ENCODE data around the gene HTT.

The HTT gene

DNA sequence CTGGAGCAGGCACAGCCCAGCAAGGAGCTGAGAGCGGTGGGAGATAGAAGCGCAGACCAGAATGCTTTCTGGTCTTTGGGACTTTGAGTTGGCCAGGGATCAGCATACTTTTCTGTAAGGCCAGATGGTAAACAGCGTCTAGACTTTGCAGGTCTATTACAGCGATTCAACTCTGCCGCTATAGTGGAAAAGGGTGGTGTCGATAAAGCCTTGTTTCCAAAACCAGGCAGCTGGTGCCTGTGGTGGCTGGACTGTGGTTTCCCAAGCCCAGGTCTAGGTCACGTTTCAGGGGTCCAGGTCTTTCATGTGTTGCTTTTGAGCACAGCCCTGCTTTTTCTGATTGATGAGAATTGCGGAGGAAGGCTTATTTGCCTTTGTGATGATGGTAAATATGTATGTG is 40.2 kb upstream of the HTT start:
- DNase-seq (ENCODE audit: low read depth) = no peak
- no peak overlapping the region for H3K4me3 ChIP-seq (ENCODE audit: control insufficient read depth, low read depth, low read length)
- TF ChIP-seq, protein P1, sequence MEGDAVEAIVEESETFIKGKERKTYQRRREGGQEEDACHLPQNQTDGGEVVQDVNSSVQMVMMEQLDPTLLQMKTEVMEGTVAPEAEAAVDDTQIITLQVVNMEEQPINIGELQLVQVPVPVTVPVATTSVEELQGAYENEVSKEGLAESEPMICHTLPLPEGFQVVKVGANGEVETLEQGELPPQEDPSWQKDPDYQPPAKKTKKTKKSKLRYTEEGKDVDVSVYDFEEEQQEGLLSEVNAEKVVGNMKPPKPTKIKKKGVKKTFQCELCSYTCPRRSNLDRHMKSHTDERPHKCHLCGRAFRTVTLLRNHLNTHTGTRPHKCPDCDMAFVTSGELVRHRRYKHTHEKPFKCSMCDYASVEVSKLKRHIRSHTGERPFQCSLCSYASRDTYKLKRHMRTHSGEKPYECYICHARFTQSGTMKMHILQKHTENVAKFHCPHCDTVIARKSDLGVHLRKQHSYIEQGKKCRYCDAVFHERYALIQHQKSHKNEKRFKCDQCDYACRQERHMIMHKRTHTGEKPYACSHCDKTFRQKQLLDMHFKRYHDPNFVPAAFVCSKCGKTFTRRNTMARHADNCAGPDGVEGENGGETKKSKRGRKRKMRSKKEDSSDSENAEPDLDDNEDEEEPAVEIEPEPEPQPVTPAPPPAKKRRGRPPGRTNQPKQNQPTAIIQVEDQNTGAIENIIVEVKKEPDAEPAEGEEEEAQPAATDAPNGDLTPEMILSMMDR (conservative IDR thresholded peaks at IDR 0.05; ENCODE audit: control insufficient read depth, insufficient read depth, low read depth, low read length) = no peak

DNA sequence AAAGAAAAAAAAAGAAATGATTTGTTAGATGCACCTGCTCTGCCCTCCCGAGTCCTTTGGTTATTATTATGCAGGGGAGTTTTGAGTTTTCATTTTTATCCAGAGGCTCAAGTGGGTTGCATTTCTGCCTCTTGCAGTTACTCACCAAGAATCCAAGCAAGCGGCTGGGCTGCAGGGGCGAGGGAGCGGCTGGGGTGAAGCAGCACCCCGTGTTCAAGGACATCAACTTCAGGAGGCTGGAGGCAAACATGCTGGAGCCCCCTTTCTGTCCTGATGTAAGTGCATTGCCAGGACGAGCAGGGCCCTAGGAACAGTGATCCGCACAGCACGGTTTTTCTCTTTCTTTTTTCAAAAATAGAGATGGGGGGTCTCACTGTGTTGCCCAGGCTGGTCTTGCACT is 39.2 kb upstream of the HTT start:
- H3K4me3 ChIP-seq (ENCODE audit: control insufficient read depth, low read depth, low read length) = no peak overlapping the region
- TF ChIP-seq, protein P1 (conservative IDR thresholded peaks at IDR 0.05; ENCODE audit: control insufficient read depth, insufficient read depth, low read depth, low read length) = no peak
- DNase-seq (ENCODE audit: low read depth) = no peak

DNA sequence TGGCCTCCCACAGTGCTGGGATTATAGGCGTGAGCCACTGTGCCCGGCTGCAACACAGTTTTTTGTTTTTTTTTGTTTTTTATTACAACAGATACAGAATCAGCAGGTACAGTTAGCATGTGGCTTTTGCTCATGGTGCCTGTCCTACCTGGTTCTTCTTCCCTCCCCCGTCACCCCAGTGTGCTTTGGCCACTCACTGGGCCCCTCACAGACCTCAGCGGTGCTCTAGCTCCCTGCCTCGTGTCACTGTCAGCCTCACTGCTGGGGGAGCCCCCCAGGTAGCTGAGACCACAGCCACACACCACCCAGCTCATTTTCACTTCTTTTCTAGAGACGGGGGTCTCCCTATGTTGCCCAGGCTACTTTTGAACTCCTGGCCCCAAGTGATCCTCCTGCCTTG is 38.8 kb upstream of the HTT start:
- no peak overlapping the region for H3K4me3 ChIP-seq (ENCODE audit: control insufficient read depth, low read depth, low read length)
- no peak for DNase-seq (ENCODE audit: low read depth)
- TF ChIP-seq, protein P1 (conservative IDR thresholded peaks at IDR 0.05; ENCODE audit: control insufficient read depth, insufficient read depth, low read depth, low read length) = no peak

DNA sequence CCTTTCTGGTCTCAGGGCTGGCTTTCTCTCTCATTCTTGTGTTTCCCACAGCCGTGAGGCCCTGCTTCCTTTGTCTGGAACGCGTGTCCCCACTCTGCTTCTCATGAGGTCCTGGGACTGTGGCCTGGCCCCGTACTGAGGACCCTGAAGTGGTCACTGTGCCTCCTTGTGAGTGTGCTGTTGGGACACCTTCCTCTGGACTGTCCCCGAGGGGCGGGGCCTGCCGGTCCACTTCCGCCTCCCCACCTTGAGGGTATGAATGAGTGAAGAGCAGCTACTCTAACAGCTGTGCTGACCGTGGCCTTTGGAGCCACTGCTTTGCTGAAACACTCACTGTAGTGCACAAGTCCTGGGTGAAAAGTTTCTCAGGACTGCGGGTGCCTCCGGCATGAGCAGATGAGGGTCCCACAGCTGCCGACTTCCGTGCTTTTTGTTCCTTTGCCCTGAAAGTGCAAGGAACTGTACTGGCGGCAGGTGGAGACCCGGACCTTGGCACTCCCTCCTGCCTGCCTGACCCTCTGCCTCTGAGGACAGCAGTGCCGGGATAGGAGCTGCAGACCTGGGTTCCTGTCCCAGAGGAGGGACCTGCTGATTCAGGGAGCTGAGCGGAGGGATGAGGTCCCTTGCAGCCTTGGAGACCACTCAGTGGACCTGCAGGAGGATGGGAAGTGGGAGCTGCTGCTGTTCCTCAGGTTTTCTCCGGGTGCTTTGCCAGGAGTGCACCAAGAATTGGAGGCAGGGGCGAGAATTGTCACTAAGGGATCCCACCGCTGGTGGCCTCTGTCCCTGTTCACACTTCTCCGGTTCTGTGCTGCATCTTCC is 38.1 kb upstream of the HTT start:
- no peak for DNase-seq (ENCODE audit: low read depth)
- TF ChIP-seq, protein P1 (conservative IDR thresholded peaks at IDR 0.05; ENCODE audit: control insufficient read depth, insufficient read depth, low read depth, low read length) = no peak

DNA sequence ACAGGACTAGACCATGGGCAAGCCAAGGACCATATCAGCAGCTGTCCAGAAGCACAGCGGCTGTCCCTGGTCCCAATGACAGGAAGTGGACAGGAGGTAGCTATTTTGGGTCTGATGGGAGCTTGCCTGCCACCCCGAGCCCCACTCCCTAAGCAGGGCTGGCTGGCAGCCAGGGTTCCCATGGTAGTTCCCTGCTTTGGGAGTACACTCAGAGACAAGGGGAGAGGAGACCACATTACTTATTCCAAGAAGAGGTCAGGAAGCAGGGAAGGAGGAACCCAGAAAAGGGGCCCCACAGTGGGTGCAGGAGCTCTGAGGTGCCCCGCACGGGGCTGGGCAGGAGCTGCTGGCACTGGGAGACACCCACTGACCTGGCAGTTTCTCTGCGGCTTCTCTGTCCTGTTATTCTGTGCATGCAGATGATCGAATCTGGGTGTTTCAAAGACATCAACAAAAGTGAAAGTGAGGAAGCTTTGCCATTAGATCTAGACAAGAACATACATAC is 36.5 kb upstream of the HTT start:
- H3K4me3 ChIP-seq (ENCODE audit: control insufficient read depth, low read depth, low read length) = no peak overlapping the region
- TF ChIP-seq, protein P1 (conservative IDR thresholded peaks at IDR 0.05; ENCODE audit: control insufficient read depth, insufficient read depth, low read depth, low read length) = no peak
- DNase-seq (ENCODE audit: low read depth) = no peak

More for the DNA sequence above, 38.1 kb upstream of the HTT start:
- no peak overlapping the region for H3K4me3 ChIP-seq (ENCODE audit: control insufficient read depth, low read depth, low read length)

DNA sequence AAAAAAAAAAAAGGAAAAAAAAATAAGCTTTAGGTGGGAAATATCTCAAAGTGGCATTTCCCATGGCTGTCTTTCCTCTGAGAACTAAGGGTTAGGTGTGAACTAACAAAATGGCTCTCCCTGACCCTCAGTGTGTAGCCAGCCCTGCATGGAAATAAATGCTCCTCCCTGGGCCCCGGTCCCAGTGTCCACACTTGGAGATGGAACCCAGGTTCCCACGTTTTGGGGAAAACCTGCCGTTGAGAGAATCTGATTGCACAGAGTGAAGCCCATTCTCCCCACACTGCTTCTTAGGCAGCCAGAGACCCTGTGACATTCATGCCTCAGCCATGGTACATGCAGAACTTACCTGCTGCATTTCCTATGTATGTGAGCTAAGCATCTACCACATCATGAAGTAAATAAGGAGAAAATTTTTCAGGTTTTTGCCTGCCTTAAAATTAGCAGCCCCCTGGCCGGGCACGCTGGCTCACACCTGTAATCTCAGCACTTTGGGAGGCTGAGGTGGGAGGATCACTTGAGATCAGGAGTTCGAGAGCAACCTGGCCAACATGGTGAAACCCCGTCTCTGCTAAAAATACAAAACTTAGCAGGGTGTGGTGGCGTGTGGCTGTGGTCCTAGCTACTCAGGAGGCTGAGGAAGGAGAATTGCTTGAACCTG is 34.6 kb upstream of the HTT start:
- TF ChIP-seq, protein P1 (conservative IDR thresholded peaks at IDR 0.05; ENCODE audit: control insufficient read depth, insufficient read depth, low read depth, low read length) = no peak

More for the DNA sequence above, 34.6 kb upstream of the HTT start:
- no peak for DNase-seq (ENCODE audit: low read depth)
- H3K4me3 ChIP-seq (ENCODE audit: control insufficient read depth, low read depth, low read length) = no peak overlapping the region

All from fibroblast of mammary gland (primary cell).